C4-2B (cell line): Measurements from ENCODE around the gene PARP2.
"Not testable (repeated sequence)": the region's sequence is repeated elsewhere in the genome, so short reads cannot be mapped to it uniquely, and the experiment has no call there.

Experiments
- H3K27ac ChIP-seq: fragments of 450-650 bp; 2 replicates; pipeline ENCODE4 v1.5.1; 2017
- ZFX ChIP-seq: fragments of 450-650 bp; IDR thresholded peaks from 2 replicates; pipeline ENCODE4 v1.6.1; 2017
- TF ChIP-seq, protein P1 (sequence below): fragments of 450-650 bp; conservative IDR thresholded peaks from 2 replicates; pipeline ENCODE4 v1.5.1; 2017; ENCODE audit warnings: mild to moderate bottlenecking

PARP2 gene

DNA sequence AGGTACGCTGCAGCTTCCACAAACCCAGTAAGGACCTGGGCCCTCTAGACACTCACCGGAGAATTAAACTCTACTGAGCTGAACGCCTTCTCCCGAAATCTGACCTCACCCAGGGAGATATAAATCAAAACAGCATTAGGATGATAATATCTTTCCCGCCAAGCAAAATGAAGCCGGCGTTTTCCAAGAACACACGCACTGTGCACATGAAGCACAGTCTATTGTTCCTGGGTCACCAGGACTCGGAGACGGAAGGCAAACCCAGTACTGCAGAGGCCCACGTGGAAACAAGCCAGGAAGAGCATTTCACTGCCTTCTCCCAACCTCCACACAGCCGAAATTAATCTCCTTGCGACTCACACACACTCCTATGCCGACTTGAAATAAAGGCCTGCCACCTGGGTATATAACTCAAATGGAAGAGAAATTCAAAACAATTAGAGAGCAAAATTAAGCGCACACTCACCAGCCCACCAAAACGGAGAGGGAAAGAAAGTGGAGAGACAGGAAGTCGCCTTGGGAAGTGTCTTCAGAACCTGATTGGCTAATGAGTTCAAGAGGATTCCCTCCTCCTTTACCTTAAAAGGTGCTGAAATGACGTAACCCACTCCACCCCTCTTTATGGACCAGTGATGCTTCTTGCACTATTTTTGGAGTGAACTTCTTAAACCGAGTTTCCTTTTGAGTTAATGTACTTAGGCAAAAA, 10.5 kb upstream of the PARP2 start, which contains the start of gene CCNB1IP1:
Gene CCNB1IP1, minus strand, starts transcription at position 492 of the 706 bp plus-strand sequence. CDS start 16,756 bp downstream, outside the sequence.
- peak within 1 kb of the TSS; percentile 83 for H3K27ac ChIP-seq
- TF ChIP-seq ZFX = peak; percentile 46; the same call in 1 of the 2 replicates
- TF ChIP-seq, protein P1, sequence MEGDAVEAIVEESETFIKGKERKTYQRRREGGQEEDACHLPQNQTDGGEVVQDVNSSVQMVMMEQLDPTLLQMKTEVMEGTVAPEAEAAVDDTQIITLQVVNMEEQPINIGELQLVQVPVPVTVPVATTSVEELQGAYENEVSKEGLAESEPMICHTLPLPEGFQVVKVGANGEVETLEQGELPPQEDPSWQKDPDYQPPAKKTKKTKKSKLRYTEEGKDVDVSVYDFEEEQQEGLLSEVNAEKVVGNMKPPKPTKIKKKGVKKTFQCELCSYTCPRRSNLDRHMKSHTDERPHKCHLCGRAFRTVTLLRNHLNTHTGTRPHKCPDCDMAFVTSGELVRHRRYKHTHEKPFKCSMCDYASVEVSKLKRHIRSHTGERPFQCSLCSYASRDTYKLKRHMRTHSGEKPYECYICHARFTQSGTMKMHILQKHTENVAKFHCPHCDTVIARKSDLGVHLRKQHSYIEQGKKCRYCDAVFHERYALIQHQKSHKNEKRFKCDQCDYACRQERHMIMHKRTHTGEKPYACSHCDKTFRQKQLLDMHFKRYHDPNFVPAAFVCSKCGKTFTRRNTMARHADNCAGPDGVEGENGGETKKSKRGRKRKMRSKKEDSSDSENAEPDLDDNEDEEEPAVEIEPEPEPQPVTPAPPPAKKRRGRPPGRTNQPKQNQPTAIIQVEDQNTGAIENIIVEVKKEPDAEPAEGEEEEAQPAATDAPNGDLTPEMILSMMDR = no peak

DNA sequence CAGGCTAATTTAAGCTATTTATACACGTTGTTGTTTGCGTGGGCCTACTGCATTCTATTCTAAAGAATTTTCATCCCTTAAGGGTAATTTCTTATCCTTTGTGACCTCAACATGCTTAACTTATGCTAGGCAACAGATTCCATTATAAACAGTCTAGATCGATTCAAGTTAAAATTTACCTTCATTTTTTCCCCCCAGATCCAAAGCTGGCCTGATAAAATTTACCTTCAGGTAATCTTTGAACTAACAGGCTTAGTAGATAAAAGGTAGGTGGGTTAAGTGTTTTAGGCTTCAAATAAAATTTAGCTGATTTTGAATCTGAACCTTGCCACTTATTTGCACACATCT, 10.0 kb upstream of the PARP2 start:
- no peak for TF ChIP-seq ZFX
- TF ChIP-seq, protein P1 = no peak
- peak overlapping the region; percentile 83; the same call in 1 of the 2 replicates for H3K27ac ChIP-seq

DNA sequence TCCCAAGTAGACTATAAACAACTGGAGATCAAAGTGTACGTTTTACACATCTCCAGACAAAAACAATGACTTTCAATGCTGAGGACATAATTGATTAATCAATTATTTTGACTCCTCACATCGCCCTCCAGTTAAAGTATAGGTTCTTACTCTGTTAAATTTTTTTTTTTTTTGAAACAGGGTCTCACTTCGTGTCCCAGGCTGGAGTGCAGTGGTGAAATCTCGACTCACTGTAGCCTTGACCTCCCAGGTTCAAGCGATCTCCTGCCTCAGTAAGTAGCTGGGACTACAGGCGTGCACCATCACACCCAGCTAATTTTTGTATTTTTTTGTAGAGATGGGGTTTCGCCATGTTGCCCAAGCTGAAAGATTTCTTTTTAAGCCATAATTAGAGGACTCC, 9.4 kb upstream of the PARP2 start:
- no peak overlapping the region for H3K27ac ChIP-seq

DNA sequence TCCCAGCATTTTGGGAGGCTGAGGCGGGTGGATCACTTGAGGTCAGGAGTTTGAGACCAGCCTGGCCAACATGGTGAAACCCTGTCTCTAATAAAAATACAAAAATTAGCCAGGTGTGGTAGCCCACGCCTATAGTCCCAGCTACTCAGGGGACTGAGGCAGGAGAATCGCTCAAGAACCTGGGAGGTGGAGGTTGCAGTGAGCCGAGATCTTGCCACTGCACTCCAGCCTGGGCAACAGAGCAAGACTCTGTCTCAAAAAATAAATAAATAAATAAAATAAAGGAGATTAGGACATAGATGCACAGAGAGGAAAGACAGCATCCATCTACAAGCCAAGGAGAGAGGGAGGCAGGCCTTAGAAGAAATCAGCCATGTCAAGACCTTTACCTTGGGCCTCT, 2.4 kb upstream of the PARP2 start:
- H3K27ac ChIP-seq = not testable (repeated sequence)

More for the DNA sequence above, 9.4 kb upstream of the PARP2 start:
- TF ChIP-seq ZFX = no peak
- TF ChIP-seq, protein P1 = no peak

DNA sequence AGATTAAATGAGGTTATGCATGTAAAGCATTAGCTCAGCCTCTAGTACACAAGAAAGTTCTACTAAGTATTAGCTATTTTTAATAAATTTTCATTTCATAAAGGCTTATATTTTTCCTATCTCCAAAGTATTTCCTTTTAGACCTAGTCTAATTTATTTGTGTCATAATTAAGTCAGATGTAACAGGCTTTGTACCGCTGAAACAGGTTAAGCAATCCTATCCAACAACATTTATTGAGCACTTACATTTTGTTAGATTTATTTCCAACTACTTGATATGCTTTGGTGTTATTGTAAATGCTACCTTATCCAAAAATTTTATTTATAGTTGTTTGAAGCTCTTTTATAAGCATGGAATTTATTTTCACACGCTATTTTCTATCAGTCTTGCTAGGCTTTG, 1.8 kb upstream of the PARP2 start:
- peak overlapping the region; percentile 75; the same call in 1 of the 2 replicates for H3K27ac ChIP-seq
- no peak for TF ChIP-seq ZFX
- TF ChIP-seq, protein P1 = no peak

DNA sequence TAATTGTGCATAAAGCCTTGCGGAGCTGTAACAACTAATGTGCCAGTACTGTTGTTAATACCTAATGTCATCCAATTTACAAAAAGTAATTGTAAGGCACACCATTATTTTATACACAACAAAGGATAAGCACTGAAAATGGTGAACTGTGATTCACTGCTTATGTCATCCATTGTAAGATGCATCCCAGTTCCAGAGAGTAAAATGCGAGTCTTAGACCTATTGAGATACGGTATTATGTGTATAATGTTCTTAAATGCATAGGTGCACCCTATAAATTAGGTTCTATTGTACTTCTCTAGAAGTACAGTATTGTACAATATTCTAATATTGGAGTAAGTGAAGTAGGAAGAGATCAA, 406 bp downstream of the PARP2 start:
- peak overlapping the region; percentile 75 for H3K27ac ChIP-seq
- TF ChIP-seq ZFX = no peak
- TF ChIP-seq, protein P1 = no peak

DNA sequence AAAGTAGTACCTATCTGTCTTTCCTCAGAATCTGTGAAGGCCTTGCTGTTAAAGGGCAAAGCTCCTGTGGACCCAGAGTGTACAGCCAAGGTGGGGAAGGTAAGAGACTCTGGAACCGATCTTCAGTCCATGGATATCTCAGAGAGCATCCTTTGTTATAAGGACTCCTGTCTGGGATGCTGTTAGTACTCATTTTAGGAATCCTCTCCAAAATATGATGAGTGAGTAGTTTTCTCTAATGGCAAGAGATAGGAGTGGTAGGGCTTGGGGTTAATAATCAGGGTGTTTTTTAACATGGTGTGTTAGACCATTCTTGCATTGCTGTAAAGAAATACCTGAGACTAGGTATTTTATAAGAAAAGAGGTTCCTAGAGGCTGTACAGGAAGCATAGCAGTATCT, 1.9 kb downstream of the PARP2 start:
- no peak for TF ChIP-seq ZFX
- TF ChIP-seq, protein P1 = no peak

DNA sequence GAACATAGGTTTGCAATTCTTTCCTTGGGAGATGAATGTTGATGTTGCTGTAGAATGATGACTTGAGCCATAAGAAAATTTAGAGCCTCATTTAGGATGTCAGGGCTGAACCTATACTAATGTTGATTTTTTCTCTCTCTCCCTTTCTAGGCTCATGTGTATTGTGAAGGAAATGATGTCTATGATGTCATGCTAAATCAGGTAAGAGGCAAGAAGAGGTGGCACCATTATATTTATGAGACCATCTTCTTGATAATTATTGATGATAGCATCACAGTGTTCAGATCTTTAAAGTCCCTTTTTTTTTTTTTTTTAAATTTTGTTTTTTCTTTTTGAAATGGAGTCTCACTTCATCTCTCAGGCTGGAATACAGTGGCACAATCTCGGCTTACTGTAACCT, 3.3 kb downstream of the PARP2 start:
- no peak overlapping the region for H3K27ac ChIP-seq
- TF ChIP-seq, protein P1 = no peak
- no peak for TF ChIP-seq ZFX

More for the DNA sequence above, 1.9 kb downstream of the PARP2 start:
- H3K27ac ChIP-seq = no peak overlapping the region
